Activated B cell treated with CpG ODN at 0.5 μM for 24 hours (primary cell): ENCODE data around the gene DET1. TPM values are rescaled to one million over a fixed set of nuclear protein-coding genes. Genes with fewer than 3 reads are reported as not detected.
"Not testable (repeated sequence)": the region's sequence is repeated elsewhere in the genome, so short reads cannot be mapped to it uniquely, and the experiment has no call there.

ENCODE experiments used
- ATAC-seq: fragments of 200-7000 bp; cut with Tn5 transposase; one replicate; pipeline ENCODE4 v1.10.0; 2021; ENCODE audit warnings: low read depth, mild to moderate bottlenecking, moderate library complexity
- CTCF ChIA-PET: fragments of 350-600 bp; sonication (Branson Sonifier 250); formaldehyde crosslinking; loops from one replicate; lab custom pipeline; 2021; ENCODE audit warnings: antibody characterized with exemption; lab: Charles Lee
- POLR2A ChIA-PET: fragments of 350-600 bp; sonication (Branson Sonifier 250); formaldehyde crosslinking; loops from one replicate; lab custom pipeline; 2021; ENCODE audit warnings: antibody characterized with exemption; lab: Charles Lee
- DNase-seq: peaks from one replicate; pipeline ENCODE4 v3.0.0; 2022
- H3K27ac Mint-ChIP-seq: one replicate; pipeline ENCODE4 v1.8.0; 2020; ENCODE audit warnings: mixed read lengths
- H3K27me3 Mint-ChIP-seq: one replicate; pipeline ENCODE4 v1.8.0; 2021; ENCODE audit warnings: mixed read lengths
- H3K36me3 Mint-ChIP-seq: one replicate; pipeline ENCODE4 v1.8.0; 2021; ENCODE audit warnings: low read depth, mixed read lengths
- H3K4me1 Mint-ChIP-seq: one replicate; pipeline ENCODE4 v1.8.0; 2021; ENCODE audit warnings: mixed read lengths
- H3K4me3 Mint-ChIP-seq: one replicate; pipeline ENCODE4 v1.8.0; 2020; ENCODE audit warnings: mild to moderate bottlenecking, mixed read lengths
- H3K9me3 Mint-ChIP-seq: one replicate; pipeline ENCODE4 v1.8.0; 2020; ENCODE audit warnings: mixed read lengths
- intact Hi-C: fragments of 100-400 bp; cut with micrococcal nuclease; formaldehyde crosslinking; loops from one replicate; pipeline ENCODE4 v1.15.1; 2024
- total RNA-seq: library from RNA; stranded (reverse); gene quantifications from 2 replicates; pipeline ENCODE4 v1.2.3, GENCODE V29; 2022
- TF ChIP-seq, protein P1 (sequence below): fragments of 200-600 bp; IDR thresholded peaks from one replicate; pipeline ENCODE4 v1.8.0; 2022; ENCODE audit warnings: antibody characterized with exemption, mild to moderate bottlenecking

The DET1 gene
- total RNA-seq, 1 donor from 2014 or later = 7.1 TPM

- ATAC-seq (no peak), DNase-seq (no peak)
- ChIA-PET CTCF (no interaction called here), POLR2A (interaction anchor here (0.8 kb wide), 1 partner anchor 12 kb away, joined by 3 read pairs; the partner anchor contains the start of genes MRPL46 and MRPS11)
- Mint-ChIP-seq H3K36me3 (peaks cover 44% of the 10 kb centered on the region), H3K4me3 (no peak overlapping the region), H3K27me3 (no peaks in the 10 kb centered on the region), H3K27ac (no peak overlapping the region), H3K4me1 (no peaks in the 10 kb centered on the region), H3K9me3 (no peaks in the 10 kb centered on the region)
- TF ChIP-seq, protein P1, sequence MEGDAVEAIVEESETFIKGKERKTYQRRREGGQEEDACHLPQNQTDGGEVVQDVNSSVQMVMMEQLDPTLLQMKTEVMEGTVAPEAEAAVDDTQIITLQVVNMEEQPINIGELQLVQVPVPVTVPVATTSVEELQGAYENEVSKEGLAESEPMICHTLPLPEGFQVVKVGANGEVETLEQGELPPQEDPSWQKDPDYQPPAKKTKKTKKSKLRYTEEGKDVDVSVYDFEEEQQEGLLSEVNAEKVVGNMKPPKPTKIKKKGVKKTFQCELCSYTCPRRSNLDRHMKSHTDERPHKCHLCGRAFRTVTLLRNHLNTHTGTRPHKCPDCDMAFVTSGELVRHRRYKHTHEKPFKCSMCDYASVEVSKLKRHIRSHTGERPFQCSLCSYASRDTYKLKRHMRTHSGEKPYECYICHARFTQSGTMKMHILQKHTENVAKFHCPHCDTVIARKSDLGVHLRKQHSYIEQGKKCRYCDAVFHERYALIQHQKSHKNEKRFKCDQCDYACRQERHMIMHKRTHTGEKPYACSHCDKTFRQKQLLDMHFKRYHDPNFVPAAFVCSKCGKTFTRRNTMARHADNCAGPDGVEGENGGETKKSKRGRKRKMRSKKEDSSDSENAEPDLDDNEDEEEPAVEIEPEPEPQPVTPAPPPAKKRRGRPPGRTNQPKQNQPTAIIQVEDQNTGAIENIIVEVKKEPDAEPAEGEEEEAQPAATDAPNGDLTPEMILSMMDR = no peak
- intact Hi-C loops = no loop called here
Observed at GRCh38 chr15:88479169-88479568, 67.3 kb downstream of the DET1 start.

DNA sequence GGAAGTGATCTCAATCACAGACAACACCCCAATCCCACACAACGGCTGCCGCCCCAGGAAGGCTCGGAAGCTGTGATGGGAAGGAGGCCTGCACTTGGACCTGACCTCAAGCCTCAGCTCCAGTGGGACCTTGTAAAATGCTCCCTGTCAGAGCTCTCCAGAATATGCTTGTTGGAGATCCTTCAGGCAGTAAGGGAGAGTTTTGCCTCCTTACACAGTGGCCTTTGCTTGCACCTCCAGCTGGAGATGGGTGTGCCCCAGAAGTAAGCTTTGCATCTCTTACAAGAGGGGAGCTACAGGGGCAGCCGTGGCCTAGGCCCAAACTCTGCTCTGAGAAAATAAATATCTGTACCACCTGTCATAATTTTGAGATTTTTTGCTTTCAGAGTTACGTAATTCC, 68.6 kb downstream of the DET1 start:
- Mint-ChIP-seq H3K4me3 (no peak overlapping the region), H3K36me3 (peaks cover 52% of the 10 kb centered on the region), H3K4me1 (no peaks in the 10 kb centered on the region)

DNA sequence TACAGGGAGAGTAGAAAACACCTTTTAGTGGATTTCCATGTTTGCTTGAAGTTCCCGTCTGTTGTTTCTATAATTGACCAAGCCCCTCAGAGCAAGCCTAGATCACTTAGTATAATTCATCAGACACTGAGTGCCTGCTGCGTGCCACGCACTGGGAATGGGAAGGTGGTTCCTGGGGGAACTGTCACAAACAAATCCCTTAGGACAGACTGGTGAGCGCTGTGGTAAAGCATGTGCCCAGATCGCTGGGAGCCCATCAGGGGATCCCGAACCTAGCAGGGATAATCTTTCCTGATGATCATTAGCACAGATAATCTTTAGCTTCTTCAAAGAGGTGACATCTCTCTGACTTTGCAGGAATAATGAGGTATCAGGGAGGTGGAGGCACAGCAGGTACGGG, 69.4 kb downstream of the DET1 start:
- TF ChIP-seq, protein P1 = no peak
- DNase-seq = no peak
- CTCF ChIA-PET = interaction anchor here (1.0 to 1.2 kb wide), 2 partner anchors 187 to 358 kb away, joined by 3 to 4 read pairs; no protein-coding TSS in a partner anchor
- H3K9me3 Mint-ChIP-seq = no peaks in the 10 kb centered on the region
- H3K27ac Mint-ChIP-seq = no peak overlapping the region
- peaks cover 59% of the 10 kb centered on the region for H3K36me3 Mint-ChIP-seq
- H3K4me3 Mint-ChIP-seq = no peak overlapping the region
- intact Hi-C loops = no loop called here
- POLR2A ChIA-PET = no interaction called here
- ATAC-seq = no peak
- H3K27me3 Mint-ChIP-seq = no peaks in the 10 kb centered on the region
- peaks cover 4% of the 10 kb centered on the region for H3K4me1 Mint-ChIP-seq

More for the DNA sequence above, 68.6 kb downstream of the DET1 start:
- intact Hi-C loops = no loop called here
- Mint-ChIP-seq H3K9me3 (no peaks in the 10 kb centered on the region), H3K27me3 (no peaks in the 10 kb centered on the region), H3K27ac (no peak overlapping the region)
- ATAC-seq (no peak), DNase-seq (no peak)
- ChIA-PET POLR2A (no interaction called here), CTCF (interaction anchor here (1.2 kb wide), 1 partner anchor 186 kb away, joined by 3 read pairs; no protein-coding TSS in a partner anchor)
- TF ChIP-seq, protein P1 = no peak

DNA sequence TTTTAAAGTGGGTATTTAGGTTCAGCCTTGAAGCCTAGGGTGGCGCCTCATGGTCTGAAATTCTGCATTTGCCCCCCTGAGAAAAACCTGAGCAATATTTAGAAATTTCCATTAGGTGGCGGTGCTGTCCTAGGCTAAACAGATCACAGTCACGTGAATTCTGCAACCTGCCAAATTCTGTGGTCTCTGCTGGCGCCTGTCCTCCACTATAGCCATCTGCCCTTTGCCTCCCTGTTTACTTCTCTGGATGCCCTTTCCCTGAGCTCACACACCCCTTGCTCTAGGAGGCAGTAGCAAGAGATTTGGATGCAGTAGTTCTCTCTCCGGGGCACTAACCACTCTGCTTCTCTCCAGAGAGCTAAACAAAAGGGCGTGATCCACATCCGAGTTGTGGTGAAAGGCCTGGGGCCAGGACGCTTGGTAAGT, 69.8 kb downstream of the DET1 start:
- DNase-seq (no peak), ATAC-seq (peak; percentile 28)
- H3K36me3 Mint-ChIP-seq = peaks cover 63% of the 10 kb centered on the region
- POLR2A ChIA-PET = no interaction called here
- H3K27me3 Mint-ChIP-seq = no peaks in the 10 kb centered on the region
- H3K27ac Mint-ChIP-seq = no peak overlapping the region
- no peaks in the 10 kb centered on the region for H3K9me3 Mint-ChIP-seq
- peaks cover 8% of the 10 kb centered on the region for H3K4me1 Mint-ChIP-seq
- intact Hi-C loops = loop anchor here (1.0 kb wide), 2 partner anchors 145 to 188 kb away; partner anchors contain the start of gene AEN
- CTCF ChIA-PET = interaction anchor here (1.0 kb wide), 1 partner anchor 358 kb away, joined by 4 read pairs; no protein-coding TSS in a partner anchor
- no peak overlapping the region for H3K4me3 Mint-ChIP-seq
- TF ChIP-seq, protein P1 = no peak

DNA sequence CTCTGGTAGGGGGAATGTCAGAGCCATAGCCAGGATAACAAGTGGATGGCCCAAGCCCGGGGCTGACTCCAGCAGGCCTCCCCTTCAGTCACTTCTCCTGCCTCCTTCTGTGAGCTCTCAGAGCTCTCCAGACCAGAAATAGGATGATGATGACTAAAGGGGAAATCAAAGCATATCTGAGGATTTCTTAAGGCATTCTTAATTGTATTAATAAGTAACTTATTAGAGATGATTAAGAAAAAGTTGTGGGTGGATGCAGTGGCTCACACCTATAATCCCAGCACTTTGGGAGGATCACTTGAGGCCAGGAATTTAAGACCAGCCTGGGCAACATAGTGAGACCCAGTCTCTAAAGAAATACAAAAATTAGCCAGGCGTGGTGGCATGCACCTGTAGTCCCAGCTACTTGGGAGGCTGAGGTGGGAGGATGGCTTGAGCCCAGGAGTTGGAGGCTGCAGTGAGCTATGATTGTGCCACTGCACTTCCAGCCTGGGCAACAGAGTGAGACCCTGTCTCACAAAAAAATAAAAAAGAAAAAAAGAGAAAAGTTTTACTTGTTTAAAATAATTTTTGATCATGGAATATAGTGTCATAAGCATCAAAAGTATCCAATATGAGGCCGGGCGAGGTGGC, 72.7 kb downstream of the DET1 start:
- H3K4me3 Mint-ChIP-seq, POLR2A ChIA-PET, H3K9me3 Mint-ChIP-seq, H3K27me3 Mint-ChIP-seq, intact Hi-C loops, ATAC-seq, DNase-seq, H3K27ac Mint-ChIP-seq, H3K4me1 Mint-ChIP-seq: not testable (repeated sequence)
- CTCF ChIA-PET = interaction anchor here (1.8 kb wide), 1 partner anchor 191 kb away, joined by 6 read pairs; no protein-coding TSS in a partner anchor
- H3K36me3 Mint-ChIP-seq = peaks cover 58% of the 10 kb centered on the region
